Measurements from ENCODE around the gene PAWR.

- TF ChIP-seq CREB5 (CRISPR knock-in tag; IDR thresholded peaks at IDR 0.05; ENCODE audit: low read depth) = no peak
- TF ChIP-seq CSDC2 (CRISPR knock-in tag; IDR thresholded peaks at IDR 0.05) = no peak
- TF ChIP-seq OSR1 (CRISPR knock-in tag; IDR thresholded peaks at IDR 0.05) = no peak
- TF ChIP-seq TSHZ2 (CRISPR knock-in tag; IDR thresholded peaks at IDR 0.05) = no peak
- no peak for TF ChIP-seq TOX (CRISPR knock-in tag; IDR thresholded peaks at IDR 0.05; ENCODE audit: borderline replicate concordance)
- TF ChIP-seq ZNF8 (CRISPR knock-in tag; IDR thresholded peaks at IDR 0.05) = no peak
- no peak for TF ChIP-seq POU6F1 (CRISPR knock-in tag; IDR thresholded peaks at IDR 0.05; ENCODE audit: borderline replicate concordance, low read depth)
Observed at GRCh38 chr12:79590751-79591150, 100.0 kb downstream of the PAWR start.
